Measurements from ENCODE around the gene WLS.
"Not testable (repeated sequence)": the region's sequence is repeated elsewhere in the genome, so short reads cannot be mapped to it uniquely, and the experiment has no call there.

Gene WLS

DNA sequence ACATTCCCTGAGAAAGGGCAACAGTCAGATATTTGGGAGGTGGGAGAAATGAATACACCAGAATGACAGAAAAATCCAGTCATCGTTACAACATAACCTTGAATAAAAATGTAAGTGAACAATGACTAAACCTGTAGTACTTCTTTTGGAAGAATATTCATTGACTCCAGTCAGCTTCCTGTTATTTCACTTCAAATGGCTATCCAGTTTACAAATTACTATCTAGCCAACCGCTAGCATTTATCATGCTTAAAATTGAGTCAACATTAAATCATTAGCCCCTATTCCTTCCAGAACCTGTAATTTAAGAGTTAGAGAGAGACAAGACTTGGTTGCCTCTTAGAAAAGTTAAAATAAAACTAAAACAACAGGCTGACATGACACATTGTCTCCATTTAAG is 33.6 kb downstream of the WLS start:
- no peak for DNase-seq (ENCODE audit: low read depth)

DNA sequence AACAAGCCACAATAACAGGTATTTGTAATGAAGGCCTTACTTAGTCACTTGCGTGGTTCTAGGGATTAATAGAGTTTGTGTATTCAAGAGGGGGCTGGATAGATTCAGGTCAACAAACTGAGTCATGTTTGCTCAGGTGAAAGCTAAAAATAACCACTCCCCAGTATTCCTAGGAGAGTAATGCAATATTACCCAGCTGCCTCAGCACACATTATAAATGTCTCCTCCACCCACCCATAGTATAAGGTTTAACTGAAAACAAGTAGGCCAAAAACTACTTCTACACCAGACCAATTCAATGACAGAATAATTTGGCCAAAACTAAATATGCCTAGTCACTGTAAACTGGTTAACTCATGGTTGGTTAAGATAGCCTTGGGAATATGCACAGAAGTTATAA is 34.4 kb downstream of the WLS start:
- DNase-seq (ENCODE audit: low read depth), result no peak

DNA sequence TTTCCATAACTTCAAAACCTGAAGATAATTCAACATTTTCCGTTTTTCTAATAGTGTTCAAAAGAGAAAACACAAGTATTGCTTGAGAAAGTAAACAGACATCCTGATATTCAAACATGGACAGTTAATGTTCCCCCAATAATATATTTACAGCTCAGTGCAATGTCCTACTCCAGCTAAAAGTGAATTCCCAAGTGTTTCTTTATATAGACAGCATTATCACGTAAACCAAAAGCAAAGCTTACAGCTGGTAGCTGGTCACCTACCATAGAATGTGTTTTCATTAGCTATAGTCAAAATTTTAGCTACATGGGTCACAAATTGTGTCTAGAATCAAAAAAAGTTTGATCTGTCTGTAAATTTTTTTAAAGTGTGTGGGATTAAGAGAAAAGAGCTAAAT is 34.9 kb downstream of the WLS start:
- no peak for DNase-seq (ENCODE audit: low read depth)

DNA sequence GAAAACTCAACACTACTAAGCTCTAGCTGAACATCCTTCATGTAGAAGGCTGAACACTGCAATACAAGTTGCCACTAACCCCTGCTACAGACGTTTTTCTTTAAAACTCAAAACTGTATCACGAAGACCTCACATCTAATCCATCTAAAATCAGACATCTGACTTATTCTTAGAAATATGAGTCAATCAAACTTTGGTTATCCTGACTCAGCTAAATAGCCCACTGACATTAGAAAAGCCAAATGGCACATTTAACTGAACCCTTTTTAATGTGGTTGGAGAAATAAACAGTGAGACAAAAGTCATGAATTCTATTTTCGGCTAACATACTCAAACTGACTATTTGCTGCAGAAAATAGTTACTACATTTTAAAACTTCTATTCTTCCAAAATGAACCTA is 35.6 kb downstream of the WLS start:
- DNase-seq (ENCODE audit: low read depth), result no peak

DNA sequence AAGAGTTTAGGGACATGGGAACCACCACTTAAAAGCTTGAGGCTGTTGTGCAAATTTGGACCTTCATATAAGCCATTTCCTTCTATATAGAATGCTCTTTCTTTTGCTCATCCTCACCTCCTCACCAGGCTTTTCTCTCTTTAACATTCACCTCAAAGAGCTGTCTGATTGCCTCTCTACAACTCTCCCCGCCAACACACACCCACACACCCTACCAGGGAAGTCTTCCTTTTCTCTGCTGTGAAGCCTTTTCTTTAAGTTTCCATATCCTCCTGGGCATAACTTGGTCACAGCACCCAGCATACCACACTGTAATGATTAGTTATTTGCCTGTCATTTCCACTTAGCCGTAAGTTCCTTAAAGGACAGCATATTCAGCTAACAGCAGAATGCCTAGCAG is 40.6 kb downstream of the WLS start:
- DNase-seq (ENCODE audit: low read depth), result no peak

DNA sequence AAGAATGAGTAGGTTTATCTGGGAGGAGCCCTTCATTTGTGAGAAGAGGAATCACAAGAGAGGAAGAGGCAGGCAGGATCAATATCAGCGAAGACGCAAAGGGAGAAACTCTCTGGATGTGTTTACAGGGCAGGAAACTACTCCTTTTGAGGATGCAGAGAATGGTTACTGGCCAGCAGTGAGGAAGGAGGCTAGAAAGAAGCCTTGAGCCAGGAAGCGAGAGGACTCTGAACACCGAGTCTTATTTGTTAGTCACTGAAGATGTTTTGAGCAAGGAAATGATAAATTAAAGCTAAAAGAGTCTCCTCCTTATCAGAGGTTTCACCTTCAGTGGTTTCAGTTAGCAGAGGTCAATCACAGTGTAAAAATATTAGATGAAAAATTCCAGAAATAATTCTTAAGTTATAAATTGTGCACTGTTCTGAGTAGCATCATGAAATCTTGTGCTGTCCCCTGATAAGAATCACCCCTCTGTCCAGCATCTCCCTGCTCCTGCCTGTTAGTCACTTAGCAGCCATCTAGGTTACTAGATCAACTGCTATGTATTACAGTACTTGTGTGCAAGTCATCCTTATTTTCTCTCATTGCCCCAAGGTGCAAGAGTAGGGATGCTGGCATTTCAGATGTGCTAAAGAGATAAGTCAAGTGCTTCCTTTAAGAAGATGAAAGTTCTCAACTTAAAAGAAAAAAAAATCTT is 43.5 kb downstream of the WLS start:
- no peak for DNase-seq (ENCODE audit: low read depth)

DNA sequence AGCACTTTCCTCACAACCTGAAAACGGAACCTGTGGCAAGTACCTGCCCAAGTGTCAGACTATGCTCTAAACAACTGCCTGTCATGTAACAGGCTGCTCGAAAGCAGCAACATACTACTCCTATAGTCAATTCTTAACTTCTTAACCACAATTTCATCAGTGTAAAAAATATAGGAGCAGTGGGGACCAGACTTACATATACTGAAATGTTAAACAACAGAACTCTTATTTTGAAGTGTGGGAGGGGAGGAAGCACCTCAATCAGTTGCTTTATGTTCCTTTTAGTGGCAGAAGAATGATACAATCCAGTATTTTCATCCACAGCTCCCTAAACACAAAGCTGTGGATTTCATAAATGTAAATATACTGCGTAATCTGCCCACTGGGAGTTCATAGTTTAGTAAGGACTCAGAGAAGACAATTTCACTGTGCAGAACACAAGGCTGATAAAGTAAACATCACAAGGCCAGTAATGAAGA is 44.2 kb downstream of the WLS start:
- no peak for DNase-seq (ENCODE audit: low read depth)

DNA sequence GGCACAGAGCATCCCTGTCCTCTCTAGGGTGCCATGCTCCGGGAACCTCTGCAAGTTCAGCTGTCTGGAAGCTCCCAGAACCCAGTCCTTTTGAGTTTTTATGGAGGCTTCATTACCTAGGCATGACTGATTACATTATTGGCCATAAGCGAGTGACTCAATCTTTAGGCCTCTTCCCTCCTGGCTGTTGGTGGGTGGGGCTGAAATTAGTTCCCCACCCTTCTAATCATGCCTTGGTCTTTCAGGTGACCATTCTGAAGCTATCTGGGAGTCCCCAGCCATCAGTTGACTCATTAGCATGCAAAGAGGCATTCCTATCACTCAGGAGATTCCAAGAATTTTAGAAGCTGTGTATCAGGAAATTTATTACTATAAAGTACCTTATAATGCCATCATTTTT is 46.6 kb downstream of the WLS start:
- DNase-seq (ENCODE audit: low read depth), result no peak

DNA sequence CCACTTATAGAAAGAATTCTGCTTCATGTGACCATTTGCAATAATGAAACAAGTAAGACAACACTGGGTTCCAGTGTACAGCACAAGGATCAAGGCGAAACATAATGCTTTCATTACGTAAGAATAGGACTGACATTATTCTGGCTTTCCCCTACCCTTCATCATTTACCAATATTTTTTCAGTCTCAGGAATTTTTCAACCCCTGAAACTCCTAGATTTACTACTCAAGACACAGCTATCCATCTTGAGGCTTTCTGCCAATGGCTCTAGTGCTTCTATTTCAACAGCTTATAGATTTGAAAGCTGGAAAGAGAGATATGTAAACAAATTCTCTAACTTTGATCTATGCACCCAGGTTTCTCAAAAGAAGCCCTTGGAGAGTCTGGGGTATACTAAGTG is 48.4 kb downstream of the WLS start:
- no peak for DNase-seq (ENCODE audit: low read depth)

DNA sequence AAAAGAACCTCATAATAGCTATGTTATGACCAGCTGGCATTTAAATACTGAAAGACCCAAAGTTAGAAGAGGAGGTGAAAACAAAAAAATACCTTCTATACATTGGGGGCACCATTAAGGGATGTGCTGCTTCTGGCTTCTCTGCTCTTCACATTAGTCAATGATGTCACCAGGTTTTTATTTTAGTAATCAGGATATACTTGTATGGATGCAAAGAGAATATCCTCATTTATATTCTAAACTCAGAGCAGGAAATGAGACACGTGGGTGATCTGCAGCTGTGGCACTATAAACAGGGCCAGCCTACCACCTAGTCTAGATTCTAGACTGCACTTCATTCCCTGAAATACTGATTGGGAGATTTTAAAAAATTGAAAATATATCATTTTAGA is 51.2 kb downstream of the WLS start:
- no peak for DNase-seq (ENCODE audit: low read depth)

DNA sequence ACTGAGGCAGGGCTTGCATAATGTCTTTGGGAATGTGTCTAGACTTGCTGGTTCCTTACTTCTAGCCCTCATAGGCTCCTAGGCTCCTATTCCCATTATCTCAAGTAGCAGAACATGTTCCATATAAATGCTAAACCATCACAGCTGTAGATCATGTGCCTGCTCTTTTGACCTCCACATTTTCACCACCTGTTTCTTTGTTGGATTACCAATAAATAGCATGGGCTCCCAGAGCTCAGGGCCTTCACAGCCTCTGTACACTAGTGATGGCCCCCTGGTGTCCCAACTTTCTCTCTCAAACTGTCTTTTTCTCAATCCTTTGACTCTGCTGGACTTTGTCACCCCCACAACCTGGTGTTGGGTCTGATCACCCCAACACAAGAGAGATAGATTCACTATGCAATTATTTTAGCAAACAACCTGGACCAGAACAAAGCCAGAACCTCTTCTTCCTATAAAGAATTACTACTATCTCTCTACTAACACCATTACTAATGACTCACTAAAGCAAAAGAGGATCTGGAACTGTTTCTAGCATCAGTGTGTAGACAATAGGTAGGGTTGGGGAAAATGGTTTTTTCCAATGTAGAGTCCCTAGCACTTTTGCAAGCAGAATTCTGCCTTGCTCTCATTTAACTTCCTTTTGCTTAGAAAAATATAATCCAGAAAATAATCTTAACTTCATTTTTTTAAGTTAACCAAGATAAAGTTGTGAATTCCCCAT is 51.7 kb downstream of the WLS start:
- DNase-seq (ENCODE audit: low read depth), result no peak

DNA sequence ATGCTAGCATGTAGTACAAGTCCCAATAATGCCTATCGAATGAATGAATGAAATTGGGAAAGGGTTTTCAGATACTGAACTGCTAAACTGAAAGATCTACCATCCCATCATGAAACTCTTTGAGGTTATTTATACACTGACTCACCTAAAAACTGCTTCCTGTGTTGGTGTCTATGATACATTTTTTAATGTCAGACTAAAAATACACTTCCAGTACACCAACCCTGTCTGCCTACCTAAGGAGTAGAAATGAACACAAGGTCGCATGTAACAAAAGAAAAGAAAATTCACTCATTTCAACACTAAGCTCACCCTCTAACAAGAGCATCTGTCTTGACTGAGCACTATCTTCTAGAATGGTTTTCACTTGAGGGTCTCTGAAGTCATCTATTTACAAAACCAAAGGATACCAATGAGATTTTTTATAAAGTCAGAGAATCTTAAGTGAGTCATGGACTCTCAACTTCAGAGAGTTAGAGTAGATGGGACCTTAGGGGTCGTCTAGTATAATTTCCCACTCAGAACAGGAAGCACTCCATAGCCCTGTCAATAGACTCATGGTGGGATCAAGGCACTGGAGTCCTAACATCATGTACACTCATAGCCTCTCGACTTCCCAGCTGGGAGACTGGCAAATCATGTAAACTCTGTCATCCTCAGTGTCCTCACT is 53.4 kb downstream of the WLS start:
- DNase-seq (ENCODE audit: low read depth), result no peak

DNA sequence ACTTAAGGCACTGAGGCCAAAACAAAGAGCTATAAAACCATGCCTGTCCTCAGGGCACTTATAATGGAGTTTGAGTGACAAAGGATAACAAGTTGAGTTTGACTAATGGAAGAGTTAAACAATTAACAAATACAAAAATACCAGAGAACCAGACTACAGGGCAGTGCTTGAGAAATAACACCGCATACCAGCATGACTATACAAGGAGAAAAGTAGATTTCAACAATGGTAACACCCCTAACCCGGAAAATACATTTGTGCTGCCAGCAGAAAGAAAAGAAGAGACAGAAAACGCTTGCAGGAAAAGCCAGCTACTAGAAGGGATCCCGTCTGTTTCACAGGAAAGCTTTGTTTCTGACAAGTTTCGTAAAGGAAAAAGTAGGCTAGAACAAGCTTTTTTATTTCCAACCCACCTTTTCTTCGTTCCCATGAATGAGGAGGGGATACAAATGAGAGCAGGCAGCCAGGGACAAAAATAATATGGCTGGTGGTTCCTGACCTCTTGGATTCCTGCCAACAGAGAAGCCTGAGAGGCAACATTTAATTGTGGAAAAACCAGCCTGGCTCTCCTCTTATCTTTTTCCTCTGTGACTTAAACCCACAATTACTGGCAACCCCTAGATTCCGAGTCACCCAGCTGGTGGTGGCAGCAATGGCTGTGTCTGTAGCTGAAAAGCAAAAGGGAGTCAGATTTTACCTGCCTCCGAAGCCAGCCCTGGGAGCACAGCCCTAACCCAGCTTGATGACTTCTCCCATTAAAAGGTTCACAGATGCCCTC is 56.5 kb downstream of the WLS start:
- DNase-seq (ENCODE audit: low read depth), result no peak

DNA sequence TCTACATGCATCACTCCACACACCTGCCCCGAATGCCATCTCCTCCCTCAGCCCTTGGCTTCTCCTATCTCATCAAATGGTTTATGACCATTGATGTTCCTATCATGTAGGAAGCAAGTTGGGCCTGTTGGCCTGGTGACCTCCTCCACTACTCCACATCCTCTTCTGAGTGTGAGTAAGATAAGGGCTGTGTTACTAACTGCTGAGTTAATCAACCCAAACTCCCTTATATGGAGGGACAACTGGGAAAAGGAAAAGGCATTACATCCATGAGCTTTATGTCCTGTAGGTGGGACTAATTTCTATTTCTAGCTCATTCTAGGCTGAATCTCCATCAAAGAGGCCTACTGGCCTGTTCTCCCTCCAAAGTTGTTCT is 57.6 kb downstream of the WLS start:
- DNase-seq (ENCODE audit: low read depth), result no peak

DNA sequence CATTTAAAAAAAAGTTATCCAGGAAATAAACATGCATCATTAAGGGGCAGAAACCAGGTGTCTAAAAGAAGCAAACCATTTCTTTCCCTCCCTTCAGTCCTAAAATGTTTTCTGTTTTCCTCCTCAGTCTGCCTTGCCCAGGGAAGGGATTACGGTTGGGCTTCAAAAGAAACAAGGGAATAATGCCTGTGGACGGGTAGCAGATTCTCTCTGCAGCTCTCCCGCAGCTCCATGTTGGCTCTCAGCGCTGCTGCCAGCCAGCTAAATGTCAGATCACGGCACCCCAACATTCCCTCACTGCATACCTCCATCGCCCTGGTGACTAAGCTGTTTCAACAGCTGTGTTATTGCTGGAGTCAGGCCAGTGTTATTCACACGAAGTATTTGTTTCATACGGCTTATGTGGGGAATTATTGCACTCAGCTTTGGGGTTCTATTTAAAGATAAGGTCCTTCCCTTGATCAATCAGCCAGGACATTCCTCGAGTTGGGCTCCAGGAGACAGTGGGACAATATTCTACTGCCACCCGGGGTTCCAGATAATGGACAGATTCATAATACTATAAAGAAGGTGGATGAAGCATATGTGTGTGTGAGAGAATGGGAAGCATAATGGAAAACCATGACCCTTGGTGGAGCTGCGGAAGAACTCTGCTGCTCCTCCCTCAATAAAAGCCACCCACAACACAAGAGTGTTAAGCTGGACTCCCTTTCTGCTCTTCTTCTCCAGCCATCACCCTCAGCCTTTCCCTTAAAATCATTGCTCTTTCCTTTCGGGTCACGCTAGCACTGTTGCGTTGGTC is 58.2 kb downstream of the WLS start:
- DNase-seq (ENCODE audit: low read depth), result no peak

DNA sequence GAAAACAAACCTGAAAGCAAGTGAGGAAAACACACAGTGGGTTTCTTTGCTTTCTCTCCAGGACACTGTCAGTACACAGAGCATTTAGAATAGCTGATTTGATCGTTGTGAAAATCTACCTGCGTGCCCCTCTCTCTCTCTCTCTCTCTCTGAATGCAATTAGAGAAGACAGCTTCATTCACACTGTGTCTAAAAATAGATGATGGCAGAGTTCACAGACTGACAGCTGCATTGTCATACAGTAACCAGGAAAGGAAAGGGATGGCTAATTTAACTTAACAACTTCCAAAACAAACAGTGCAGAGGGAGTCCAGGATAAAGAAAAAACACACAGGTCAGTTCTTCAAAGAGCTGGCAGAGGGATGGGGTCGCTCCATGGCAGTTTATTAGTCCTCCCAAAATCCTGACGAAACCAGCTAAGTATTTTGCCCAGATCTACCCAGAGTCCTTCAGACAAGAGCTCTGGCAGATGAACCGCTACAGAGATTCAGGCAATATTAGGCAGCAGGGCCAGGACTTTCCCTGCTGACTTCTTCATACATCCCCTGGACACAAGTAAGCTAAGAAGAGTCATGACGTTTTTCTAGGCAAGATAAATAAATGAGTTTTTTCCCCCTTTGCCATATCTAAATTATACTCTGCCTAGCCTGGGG is 58.9 kb downstream of the WLS start:
- DNase-seq (ENCODE audit: low read depth), result no peak

DNA sequence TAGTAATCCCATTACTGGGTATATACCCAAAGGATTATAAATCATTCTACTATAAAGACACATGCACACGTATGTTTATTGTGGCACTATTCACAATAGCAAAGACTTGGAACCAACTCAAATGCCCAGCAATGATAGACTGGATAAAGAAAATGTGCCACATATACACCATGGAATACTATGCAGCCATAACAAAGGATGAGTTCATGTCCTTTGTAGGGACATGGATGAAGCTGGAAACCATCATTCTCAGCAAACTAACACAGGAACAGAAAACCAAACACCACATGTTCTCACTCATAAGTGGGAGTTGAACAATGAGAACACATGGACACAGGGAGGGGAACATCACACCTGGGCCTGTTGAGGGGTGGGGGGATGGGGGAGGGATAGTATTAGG is 60.5 kb downstream of the WLS start:
- DNase-seq (ENCODE audit: low read depth), result not testable (repeated sequence)

DNA sequence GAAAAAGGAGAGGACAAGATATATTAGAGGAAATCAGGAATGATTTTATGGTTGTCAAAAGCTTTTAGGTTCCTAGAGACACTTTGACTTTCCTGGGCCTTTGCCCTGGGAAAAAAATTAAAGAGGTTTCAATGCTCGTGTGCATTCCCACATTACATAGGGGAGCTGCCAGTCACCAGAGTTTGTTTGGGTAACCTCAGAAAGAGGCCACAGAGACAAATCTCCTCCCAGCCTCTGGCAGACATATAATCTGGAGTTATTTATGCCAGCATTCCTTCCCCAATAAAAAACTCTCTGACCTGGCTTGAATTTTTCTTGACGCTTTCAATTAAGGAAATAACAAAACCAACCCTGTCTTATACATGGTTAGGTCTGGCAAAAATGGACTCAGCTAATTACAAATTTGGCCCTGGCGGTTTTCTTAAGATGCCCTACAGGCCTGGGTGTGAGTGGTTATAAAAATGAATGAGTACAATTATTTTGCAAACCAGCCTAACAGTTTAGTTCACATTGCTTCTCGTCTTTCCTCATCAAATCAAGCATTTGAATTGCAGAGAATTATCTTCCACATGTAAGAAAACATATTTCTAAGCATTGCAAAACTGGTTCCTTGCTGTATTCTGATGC is 63.7 kb downstream of the WLS start:
- DNase-seq (ENCODE audit: low read depth), result no peak

DNA sequence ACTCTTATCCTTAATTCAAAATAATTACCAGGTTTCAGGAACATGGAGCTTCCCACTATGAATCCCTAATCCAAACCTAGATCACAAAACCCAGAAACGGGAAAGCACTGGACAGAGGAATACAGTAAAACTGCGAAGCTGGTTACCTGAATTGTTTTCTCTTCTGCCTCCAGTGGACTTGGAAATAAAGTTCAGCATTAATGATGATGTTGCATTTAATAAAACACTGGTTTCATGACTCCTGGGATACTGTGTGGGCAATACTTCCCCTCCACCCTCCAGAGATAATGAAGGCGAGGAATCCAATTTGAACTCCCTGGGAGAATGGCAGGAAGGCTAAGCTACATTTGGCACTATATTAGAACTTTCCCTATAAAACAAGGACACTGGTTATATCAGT is 65.1 kb downstream of the WLS start:
- DNase-seq (ENCODE audit: low read depth), result no peak

DNA sequence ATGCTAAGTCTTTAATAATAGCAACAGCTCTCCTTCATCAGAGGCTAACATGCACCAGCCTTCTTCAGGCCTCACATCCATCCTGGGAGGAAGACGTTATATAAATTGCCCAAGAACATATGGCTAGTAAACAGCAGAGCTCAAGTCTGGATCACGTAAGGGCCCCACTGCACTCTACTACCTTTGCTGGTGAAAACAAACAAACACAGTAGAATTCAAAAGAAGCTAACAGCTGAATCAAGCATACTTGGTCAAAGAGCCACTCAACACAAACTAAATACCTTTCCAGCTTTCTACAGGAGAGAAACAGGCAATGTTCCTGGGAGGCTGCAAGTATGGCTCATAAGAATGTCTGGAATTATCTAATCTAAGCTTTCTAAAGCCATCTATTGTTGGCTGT is 66.0 kb downstream of the WLS start:
- DNase-seq (ENCODE audit: low read depth), result no peak

DNA sequence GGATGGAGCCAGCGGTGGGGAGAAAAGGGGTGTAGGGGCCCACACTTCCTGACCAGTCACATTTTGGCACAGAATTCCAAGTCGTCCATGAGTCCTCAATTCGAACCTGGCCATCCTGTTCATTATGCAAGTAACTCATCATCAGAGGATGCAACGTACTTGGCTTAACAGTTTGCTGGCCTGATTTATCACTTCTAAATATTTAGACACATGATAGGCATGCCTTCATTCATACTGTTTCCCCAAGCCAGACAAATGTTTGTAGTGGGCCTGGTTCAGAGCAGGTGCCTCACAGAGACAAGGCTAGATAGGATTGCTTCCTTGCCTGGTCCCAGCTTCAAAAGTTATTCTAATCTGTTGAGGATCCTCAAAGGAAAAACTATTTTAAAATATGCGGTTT is 66.7 kb downstream of the WLS start:
- no peak for DNase-seq (ENCODE audit: low read depth)
